ENCODE results near the gene CATSPER1. TPM values are rescaled to one million over a fixed set of nuclear protein-coding genes. Genes with fewer than 3 reads are reported as not detected.

The CATSPER1 gene
- total and polyA plus RNA-seq, 2 of the 13 experiments (the other 11 are each of a cell fraction or from before 2014, with no cell fraction given), result 0.17 TPM; not detected in 1

DNA sequence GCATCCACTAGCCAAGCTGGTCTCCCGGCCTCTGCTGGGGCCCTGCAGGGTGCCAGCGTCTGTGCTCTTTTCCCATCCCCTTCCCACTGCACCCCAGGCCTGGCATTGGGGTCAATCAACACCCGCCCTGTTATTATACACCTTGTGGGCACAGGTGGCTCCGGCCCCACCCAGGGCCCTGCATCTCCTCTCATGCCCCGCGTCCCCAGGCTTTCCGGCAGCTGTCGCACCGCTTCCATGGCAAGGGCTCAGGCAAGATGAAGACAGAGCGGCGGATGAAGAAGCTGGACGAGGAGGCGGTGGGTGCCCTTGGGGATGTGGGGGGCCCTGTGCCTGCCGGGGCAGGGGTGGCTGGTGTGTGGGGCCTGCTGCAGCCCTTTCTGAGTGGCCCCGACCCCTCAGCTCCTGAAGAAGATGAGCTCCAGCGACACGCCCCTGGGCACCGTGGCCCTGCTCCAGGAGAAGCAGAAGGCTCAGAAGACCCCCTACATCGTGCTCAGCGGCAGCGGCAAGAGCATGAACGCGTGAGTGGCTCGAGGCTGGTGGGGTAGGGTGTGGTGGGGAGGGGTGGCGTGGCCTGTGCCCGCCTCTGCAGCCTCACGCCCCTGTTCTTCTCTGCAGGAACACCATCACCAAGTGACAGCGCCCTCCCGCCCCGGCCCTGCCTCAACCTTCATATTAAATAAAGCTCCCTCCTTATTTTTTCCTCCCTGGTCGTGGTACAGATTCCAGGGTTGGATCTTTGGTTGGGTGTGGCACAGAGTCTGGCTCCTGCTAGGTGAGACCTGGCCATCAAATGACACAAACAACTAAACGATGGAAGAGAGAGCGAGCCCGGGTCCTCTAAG, 47.7 kb downstream of the CATSPER1 start:
- intact Hi-C loops (cut with micrococcal nuclease; ENCODE audit: unreplicated experiment) (no loop called here), in situ Hi-C loops (cut with HindIII; ENCODE audit: extremely low pct_ligation_motif_present, low pct_unique_long_range_greater_than_20kb) (no loop called here)
- Histone ChIP-seq H3K27me3 (ENCODE audit: control insufficient read depth in 1 of 2, insufficient read depth in 2 of 2, low read length in 2 of 2) (no peaks in the 10 kb centered on the region; a peak in 1 of 5 replicates), H3K36me3 (replicated peaks in 1 of 2; ENCODE audit: control insufficient read depth in 1 of 2, insufficient read depth in 2 of 2, low read length in 2 of 2) (peaks cover 5 to 19% of the 10 kb centered on the region in 2 experiments; a peak in 4 of 5 replicates), H4K20me1 (ENCODE audit: insufficient read depth, low read length) (no peaks in the 10 kb centered on the region), H3K9ac (ENCODE audit: insufficient read depth, low read depth, low read length) (no peak overlapping the region), H2AFZ (ENCODE audit: low read length) (no peak overlapping the region), H3K9me3 (ENCODE audit: low read length) (no peaks in the 10 kb centered on the region), H3K4me2 (ENCODE audit: low read depth, low read length) (no peak overlapping the region), H3K4me3 (replicated peaks in 1 of 3; ENCODE audit: insufficient read depth in 1 of 3, low read depth in 2 of 3, low read length in 3 of 3) (no peak overlapping the region), H3K4me1 (ENCODE audit: insufficient read depth, low read length) (peaks cover 7% of the 10 kb centered on the region), H3K27ac (ENCODE audit: extremely low read length, insufficient read depth, low read length) (no peak overlapping the region), H3K79me2 (ENCODE audit: insufficient read depth, low read length) (no peaks in the 10 kb centered on the region)
- DNase-seq (ENCODE audit: low spot score), result no peak
- ATAC-seq, result no peak
- no TSS peak for BruUV-seq (replicated peaks)
- 96% methylated on average over 30 of the region's 34 CpGs for WGBS (ENCODE audit: low lambda C conversion rate)
- POLR2A ChIA-PET, result no interaction called here
- no peak for TF ChIP-seq MYC (CRISPR knock-in tag; IDR thresholded peaks at IDR 0.05; ENCODE audit: borderline replicate concordance)
- peak; percentile 27 for TF ChIP-seq AGO2 (optimal IDR thresholded peaks at IDR 0.05; ENCODE audit: low read depth, low read length)
- CTCF ChIA-PET (ENCODE audit: low intra/inter-chr PET ratio, low total read pairs), result no interaction called here
- FAIRE-seq, result no peak

DNA sequence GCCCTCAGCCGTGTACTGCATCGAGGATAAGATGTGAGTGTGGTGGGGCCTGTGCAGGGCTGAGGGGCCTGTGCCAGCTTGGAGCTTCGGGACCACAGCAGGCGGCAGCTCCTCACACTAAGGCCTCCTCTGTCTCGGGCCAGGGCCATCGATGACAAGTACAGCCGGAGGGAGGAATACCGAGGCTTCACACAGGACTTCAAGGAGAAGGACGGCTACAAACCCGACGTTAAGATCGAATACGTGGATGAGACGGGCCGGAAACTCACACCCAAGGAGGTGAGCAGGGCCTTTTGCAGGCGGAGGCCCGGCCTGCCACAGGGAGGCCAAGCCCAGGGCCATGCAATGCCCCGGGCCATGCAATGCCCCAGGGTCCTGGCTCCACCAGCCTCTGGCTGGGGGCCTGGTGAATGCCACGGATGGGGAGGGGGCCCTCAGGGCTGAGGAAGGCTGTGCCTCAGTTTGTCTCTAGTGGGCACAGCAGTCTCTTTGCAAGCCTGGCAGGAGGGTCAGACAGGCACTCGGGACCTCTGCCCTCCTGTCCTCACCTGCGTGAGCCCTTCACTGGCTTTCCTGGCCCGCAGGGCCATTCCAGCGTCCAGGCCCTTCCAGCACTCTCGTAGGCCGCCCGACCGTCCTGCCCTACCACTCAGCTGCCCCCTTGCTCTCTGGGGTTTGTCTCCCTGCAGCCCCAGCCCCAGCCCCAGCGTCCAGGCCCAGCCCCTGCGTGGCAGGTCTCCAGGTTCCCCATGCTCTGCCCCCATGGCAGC, 48.5 kb downstream of the CATSPER1 start:
- WGBS (ENCODE audit: low lambda C conversion rate), result 95% methylated on average over 24 of the region's 29 CpGs
- no peak overlapping the region for H3K27ac ChIP-seq (ENCODE audit: extremely low read length, insufficient read depth, low read length)
- DNase-seq (ENCODE audit: low spot score), result no peak
- H3K4me1 ChIP-seq (ENCODE audit: insufficient read depth, low read length), result no peaks in the 10 kb centered on the region
- no peaks in the 10 kb centered on the region for H4K20me1 ChIP-seq (ENCODE audit: insufficient read depth, low read length)
- no peaks in the 10 kb centered on the region; a peak in 1 of 5 replicates for H3K27me3 ChIP-seq (ENCODE audit: control insufficient read depth in 1 of 2, insufficient read depth in 2 of 2, low read length in 2 of 2)
- no peak overlapping the region for H3K4me2 ChIP-seq (ENCODE audit: low read depth, low read length)
- in situ Hi-C loops (cut with HindIII; ENCODE audit: extremely low pct_ligation_motif_present, low pct_unique_long_range_greater_than_20kb), result no loop called here
- no peak overlapping the region for H3K9ac ChIP-seq (ENCODE audit: insufficient read depth, low read depth, low read length)
- intact Hi-C loops (cut with micrococcal nuclease; ENCODE audit: unreplicated experiment), result no loop called here
- no peaks in the 10 kb centered on the region for H3K79me2 ChIP-seq (ENCODE audit: insufficient read depth, low read length)
- no peak for ATAC-seq
- H3K4me3 ChIP-seq (replicated peaks in 1 of 3; ENCODE audit: insufficient read depth in 1 of 3, low read depth in 2 of 3, low read length in 3 of 3), result no peak overlapping the region
- H3K36me3 ChIP-seq (replicated peaks in 1 of 2; ENCODE audit: control insufficient read depth in 1 of 2, insufficient read depth in 2 of 2, low read length in 2 of 2), result peaks cover 5 to 24% of the 10 kb centered on the region in 2 experiments
- TF ChIP-seq, protein P1, sequence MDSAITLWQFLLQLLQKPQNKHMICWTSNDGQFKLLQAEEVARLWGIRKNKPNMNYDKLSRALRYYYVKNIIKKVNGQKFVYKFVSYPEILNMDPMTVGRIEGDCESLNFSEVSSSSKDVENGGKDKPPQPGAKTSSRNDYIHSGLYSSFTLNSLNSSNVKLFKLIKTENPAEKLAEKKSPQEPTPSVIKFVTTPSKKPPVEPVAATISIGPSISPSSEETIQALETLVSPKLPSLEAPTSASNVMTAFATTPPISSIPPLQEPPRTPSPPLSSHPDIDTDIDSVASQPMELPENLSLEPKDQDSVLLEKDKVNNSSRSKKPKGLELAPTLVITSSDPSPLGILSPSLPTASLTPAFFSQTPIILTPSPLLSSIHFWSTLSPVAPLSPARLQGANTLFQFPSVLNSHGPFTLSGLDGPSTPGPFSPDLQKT (CRISPR knock-in tag; IDR thresholded peaks at IDR 0.05; ENCODE audit: borderline replicate concordance), result no peak
- TF ChIP-seq TCF7L2 (IDR thresholded peaks at IDR 0.05; ENCODE audit: low read depth, low read length) (no peak), ZNF205 (CRISPR knock-in tag; IDR thresholded peaks at IDR 0.05) (no peak), SMARCC2 (IDR thresholded peaks at IDR 0.05) (no peak), ZNF709 (CRISPR knock-in tag; IDR thresholded peaks at IDR 0.05) (no peak), ZNF20 (CRISPR knock-in tag; IDR thresholded peaks at IDR 0.05) (no peak), CBX5 (CRISPR knock-in tag; IDR thresholded peaks at IDR 0.05; ENCODE audit: borderline replicate concordance) (no peak)
- POLR2A ChIA-PET, result no interaction called here
- no peak for FAIRE-seq
- H3K9me3 ChIP-seq (ENCODE audit: low read length), result no peaks in the 10 kb centered on the region
- H2AFZ ChIP-seq (ENCODE audit: low read length), result no peak overlapping the region
- no TSS peak for BruUV-seq (replicated peaks)
- CTCF ChIA-PET (ENCODE audit: low intra/inter-chr PET ratio, low total read pairs), result no interaction called here
